K562 (cell line): ENCODE measurements around the gene PCBP3. TPM values are rescaled to one million over a fixed set of nuclear protein-coding genes. Genes with fewer than 3 reads are reported as not detected.

ENCODE experiments used
- ATAC-seq: fragments of 200-7000 bp; cut with Tn5 transposase; 3 replicates; pipeline ENCODE4 v1.9.1; 2020; ENCODE audit warnings: moderate library complexity
- BruUV-seq: library from RNA; stranded (reverse); fragments of 400-500 nt; replicated peaks from 2 replicates; lab custom pipeline; 2021; lab: Mats Ljungman, UMichigan
- CTCF ChIA-PET: fragments of 300-600 bp; formaldehyde crosslinking; extraction: SDS; loops from one replicate; lab custom pipeline; 2021; ENCODE audit warnings: low intra/inter-chr PET ratio; lab: Yijun Ruan, JAX
- POLR2A ChIA-PET: fragments of 300-600, 350-650 bp; sonication (Branson Sonifier 250); formaldehyde crosslinking; extraction: SDS; loops from one replicate; lab custom pipeline; 2021; ENCODE audit warnings: antibody characterized with exemption, inconsistent platforms; lab: Yijun Ruan, JAX
- DNase-seq, 4 experiments: peaks; one replicate each; pipeline versions ENCODE4 v3.0.0 to v3.0.0-alpha.2; 2011 to 2018; ENCODE audit warnings: low spot score in 3 of 4, mixed read lengths in 3 of 4; ENCODE audit errors: extremely low read depth in 1 of 4
- FAIRE-seq: peaks from 2 replicates; lab custom pipeline; 2011; peaks lifted over from hg19 to GRCh38; lab: Jason Lieb, UNC
- H2AFZ ChIP-seq: 2 replicates; pipeline ENCODE4 v1.6.0; 2011; ENCODE audit warnings: low read depth, low read length, control low read depth, inconsistent platforms
- H3K27ac ChIP-seq: fragments of 200-600 bp; 3 replicates; pipeline ENCODE4 v1.8.0; 2011; ENCODE audit warnings: low read depth, mild to moderate bottlenecking, control low read depth, inconsistent platforms, low read length, moderate library complexity, mixed read lengths; ENCODE audit errors: extremely low read depth
- H3K27me3 ChIP-seq, 2 experiments: fragments of 300-600 bp in 1 of 2; 2 replicates in 1 of 2; 3 replicates in 1 of 2; pipeline versions ENCODE4 v1.6.0 to v1.8.0; 2011; ENCODE audit warnings: inconsistent platforms in 2 of 2, low read length in 2 of 2, mild to moderate bottlenecking in 1 of 2, mixed read lengths in 1 of 2, moderate library complexity in 1 of 2; ENCODE audit not compliant: control insufficient read depth in 2 of 2, insufficient read depth in 2 of 2
- H3K36me3 ChIP-seq: fragments of 300-600 bp; 3 replicates; pipeline ENCODE4 v1.8.0; 2011; ENCODE audit warnings: mild to moderate bottlenecking, low read length, inconsistent platforms; ENCODE audit not compliant: control insufficient read depth, insufficient read depth
- H3K4me1 ChIP-seq, 2 experiments: fragments of 200-600 bp in 1 of 2; replicated peaks in 1 of 2; 2 replicates in 1 of 2; 3 replicates in 1 of 2; pipeline versions ENCODE4 v1.5.1 to v1.8.0; 2011; ENCODE audit warnings: inconsistent platforms in 2 of 2, low read length in 2 of 2, mild to moderate bottlenecking in 1 of 2, mixed read lengths in 1 of 2, moderate library complexity in 1 of 2; ENCODE audit not compliant: control insufficient read depth in 2 of 2, insufficient read depth in 2 of 2
- H3K4me2 ChIP-seq: 2 replicates; pipeline ENCODE4 v1.6.1; 2011; ENCODE audit warnings: low read length, control low read depth, inconsistent platforms, mixed read lengths; ENCODE audit not compliant: insufficient read depth
- H3K4me3 ChIP-seq: fragments of 200-600 bp; sonication (generic), shearing (Covaris generic); 2 replicates; pipeline ENCODE4 v1.5.1; 2016; ENCODE audit warnings: control low read depth, inconsistent platforms
- H3K79me2 ChIP-seq: fragments of 200-600 bp; 3 replicates; pipeline ENCODE4 v1.8.0; 2011; ENCODE audit warnings: low read length, inconsistent platforms; ENCODE audit not compliant: control insufficient read depth, insufficient read depth
- H3K9ac ChIP-seq, 2 experiments: 2 replicates each; pipeline versions ENCODE4 v1.6.0 to v1.6.1; 2011; ENCODE audit warnings: low read depth in 2 of 2, low read length in 2 of 2, control low read depth in 1 of 2, inconsistent platforms in 1 of 2, mild to moderate bottlenecking in 1 of 2, mixed read lengths in 1 of 2; ENCODE audit not compliant: insufficient read depth in 1 of 2
- H3K9me1 ChIP-seq: one replicate; pipeline ENCODE4 v1.6.0; 2011; ENCODE audit warnings: inconsistent platforms, mild to moderate bottlenecking, low read length, moderate library complexity; ENCODE audit not compliant: control insufficient read depth, insufficient read depth
- H3K9me3 ChIP-seq: replicated peaks from 2 replicates; pipeline ENCODE4 v1.5.1; 2011; ENCODE audit warnings: low read depth, low read length, inconsistent platforms; ENCODE audit not compliant: control insufficient read depth, insufficient read depth
- H4K20me1 ChIP-seq: replicated peaks from 2 replicates; pipeline ENCODE4 v1.6.1; 2011; ENCODE audit warnings: low read length, inconsistent platforms, mixed read lengths; ENCODE audit not compliant: control insufficient read depth, insufficient read depth
- HNRNPK ChIP-seq: fragments of 200-400 bp; formaldehyde crosslinking; IDR thresholded peaks from one replicate; pipeline ENCODE4 v1.6.1; 2018; ENCODE audit warnings: mild to moderate bottlenecking, low read depth, low read length; ENCODE audit not compliant: poor library complexity, severe bottlenecking
- KHSRP ChIP-seq: fragments of 450-650 bp; IDR thresholded peaks from 2 replicates; pipeline ENCODE4 v1.6.1; 2017
- POLR2G ChIP-seq: fragments of 200-400 bp; formaldehyde crosslinking; IDR thresholded peaks from 2 replicates; pipeline ENCODE4 v1.6.1; 2017; ENCODE audit warnings: low read depth, mild to moderate bottlenecking, antibody characterized with exemption, low read length, moderate library complexity
- PTTG1 ChIP-seq: fragments of 450-650 bp; IDR thresholded peaks from 2 replicates; pipeline ENCODE4 v1.6.1; 2016; ENCODE audit warnings: low read depth, mild to moderate bottlenecking, missing genetic modification characterization, missing compliant biosample characterization
- SNIP1 ChIP-seq: fragments of 450-650 bp; IDR thresholded peaks from 2 replicates; pipeline ENCODE4 v1.7.1; 2017; ENCODE audit warnings: low read depth, mild to moderate bottlenecking
- WGBS: fragments of 100-300 bp; shearing (Covaris generic); methylation state at CpG from one replicate; pipeline ENCODE4 v1.1.6; 2016; ENCODE audit warnings: low coverage, mixed read lengths; ENCODE audit not compliant: insufficient coverage; ENCODE audit errors: missing lambda C conversion rate; 5-methylcytosine and 5-hydroxymethylcytosine counted together
- in situ Hi-C: fragments of 300-500 bp; cut with MboI; formaldehyde crosslinking; loops from 4 replicates; pipeline ENCODE4 v1.15.0; 2018; ENCODE audit warnings: inconsistent platforms, mixed read lengths
- intact Hi-C: fragments of 100-400 bp; cut with micrococcal nuclease; formaldehyde crosslinking; loops from 2 replicates; pipeline ENCODE4 v1.14.2; 2022
- polyA plus RNA-seq, 8 experiments: library from polyadenylated mRNA; depleted of rRNA in 4 of 8; stranded (reverse) in 5 of 8; unstranded in 3 of 8; fragments of >200 nt; fragmentation: Nextera tagmentation in 2 of 8; fragmentation: Illumina TruSeq in 1 of 8; extraction: Ambion mirVana in 2 of 8; extraction: Trizol in 1 of 8; gene quantifications; 2 replicates each; pipeline versions ENCODE4 v1.2.1 to v1.2.3, GENCODE V29; 2011 to 2014; ENCODE audit warnings: inconsistent platforms in 1 of 8, missing spikeins in 1 of 8
- total RNA-seq, 7 experiments: library from RNA; depleted of rRNA in 6 of 7; stranded (reverse); fragments of >200 nt in 6 of 7; fragmentation: Illumina TruSeq in 2 of 7; extraction: Trizol in 2 of 7; gene quantifications; 2 replicates each; pipeline versions ENCODE4 v1.2.1 to v1.2.3, GENCODE V29; 2011 to 2021; ENCODE audit warnings: low replicate concordance in 1 of 7
- TF ChIP-seq, protein P1 (sequence below): fragments of 450-650 bp; IDR thresholded peaks from 2 replicates; pipeline ENCODE4 v1.7.0; 2016; ENCODE audit warnings: borderline replicate concordance
- TF ChIP-seq, protein P2 (sequence below): fragments of 450-650 bp; IDR thresholded peaks from 2 replicates; pipeline ENCODE4 v1.6.1; 2018; ENCODE audit not compliant: partially characterized antibody

Gene PCBP3
- total and polyA plus RNA-seq, 9 of the 15 experiments (the other 6 are each of a cell fraction or from before 2014, with no cell fraction given): 0.18 TPM; not detected in 8

DNA sequence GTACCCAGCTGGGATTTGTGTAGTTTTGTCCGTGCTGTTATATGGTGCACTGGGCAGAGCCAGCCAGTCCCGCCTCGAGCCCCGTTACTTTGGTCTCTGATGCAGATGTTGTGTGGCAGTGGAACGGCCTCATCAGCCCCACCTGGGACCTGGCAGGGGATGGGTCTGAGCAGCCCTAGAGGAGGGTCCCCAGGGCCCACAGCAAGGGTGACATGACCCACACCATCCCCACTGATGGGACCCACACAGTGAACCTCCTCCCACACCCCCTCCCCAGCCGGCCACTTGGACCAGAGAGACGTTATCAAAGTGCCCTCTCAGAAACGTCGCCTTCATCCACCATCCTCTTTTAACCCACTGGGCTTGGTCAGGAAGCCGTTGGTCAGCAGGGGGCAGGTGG, 42.0 kb upstream of the PCBP3 start:
- TF ChIP-seq POLR2G: peak; percentile 60
- no peak for TF ChIP-seq HNRNPK
- ChIA-PET POLR2A (interaction anchor here (0.7 to 0.9 kb wide), 3 partner anchors 10 to 39 kb away, joined by 3 read pairs; no protein-coding TSS in a partner anchor), CTCF (no interaction called here)
- DNase-seq (no peak), ATAC-seq (no peak), FAIRE-seq (no peak)
- Histone ChIP-seq H3K9me3 (0 out of 2 replicates have a peak, but pooled peaks cover 2% of the 10 kb centered on the region), H3K9ac (no peak overlapping the region), H3K27ac (no peak overlapping the region), H3K9me1 (no peaks in the 10 kb centered on the region), H4K20me1 (0 out of 2 replicates have a peak, but pooled peaks cover 11% of the 10 kb centered on the region), H3K4me3 (no peak overlapping the region), H3K36me3 (peaks cover 37% of the 10 kb centered on the region), H3K4me1 (peaks cover 0 to 12% of the 10 kb centered on the region in 2 experiments; a peak in 2 of 5 replicates), H2AFZ (no peak overlapping the region), H3K27me3 (peaks cover 0 to 7% of the 10 kb centered on the region in 2 experiments; a peak in 2 of 5 replicates), H3K79me2 (peaks cover 10% of the 10 kb centered on the region), H3K4me2 (no peak overlapping the region)
- intact Hi-C loops (no loop called here), in situ Hi-C loops (no loop called here)
- WGBS: 59% methylated on average over 10 of the region's 10 CpGs
- BruUV-seq: no TSS peak

DNA sequence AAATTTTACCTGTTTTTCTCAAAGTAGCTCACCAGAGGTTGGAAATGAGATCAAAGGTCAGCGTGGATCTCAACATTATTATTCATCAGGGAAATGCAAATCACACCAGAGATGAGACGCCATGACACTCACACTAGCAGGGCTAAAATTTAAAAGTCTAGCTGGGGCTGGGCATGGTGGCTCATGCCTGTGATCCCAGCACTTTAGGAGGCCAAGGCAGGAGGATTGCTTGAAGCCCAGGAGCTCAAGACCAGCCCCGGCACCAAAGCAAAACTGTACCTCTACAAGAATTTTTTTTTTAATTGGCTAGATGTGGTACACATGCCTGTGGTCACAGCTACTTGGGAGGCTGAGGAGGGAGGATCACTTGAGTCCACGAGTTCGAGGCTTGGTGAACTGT, 41.4 kb upstream of the PCBP3 start:
- Histone ChIP-seq H3K9me1 (no peaks in the 10 kb centered on the region), H3K4me3 (no peak overlapping the region), H3K79me2 (peaks cover 5% of the 10 kb centered on the region; the same call in 2 of the 3 replicates), H3K27ac (no peak overlapping the region), H3K9me3 (0 out of 2 replicates have a peak, but pooled peaks cover 2% of the 10 kb centered on the region), H2AFZ (no peak overlapping the region), H3K9ac (no peak overlapping the region), H3K27me3 (peaks cover 2 to 13% of the 10 kb centered on the region in 2 experiments; a peak in 3 of 5 replicates), H4K20me1 (0 out of 2 replicates have a peak, but pooled peaks cover 5% of the 10 kb centered on the region), H3K4me1 (peaks cover 0 to 11% of the 10 kb centered on the region in 2 experiments; a peak in 1 of 5 replicates), H3K36me3 (peaks cover 31% of the 10 kb centered on the region), H3K4me2 (no peak overlapping the region)
- DNase-seq (no peak), ATAC-seq (no peak), FAIRE-seq (no peak)
- ChIA-PET CTCF (no interaction called here), POLR2A (interaction anchor here (0.7 to 0.8 kb wide), 3 partner anchors 9 to 43 kb away, joined by 3 to 4 read pairs (median 3); no protein-coding TSS in a partner anchor)
- WGBS: 38% methylated on average over 5 of the region's 5 CpGs
- in situ Hi-C loops (no loop called here), intact Hi-C loops (no loop called here)
- no TSS peak for BruUV-seq
- no peak for TF ChIP-seq PTTG1 (tag)
- TF ChIP-seq KHSRP: no peak
- TF ChIP-seq, protein P1, sequence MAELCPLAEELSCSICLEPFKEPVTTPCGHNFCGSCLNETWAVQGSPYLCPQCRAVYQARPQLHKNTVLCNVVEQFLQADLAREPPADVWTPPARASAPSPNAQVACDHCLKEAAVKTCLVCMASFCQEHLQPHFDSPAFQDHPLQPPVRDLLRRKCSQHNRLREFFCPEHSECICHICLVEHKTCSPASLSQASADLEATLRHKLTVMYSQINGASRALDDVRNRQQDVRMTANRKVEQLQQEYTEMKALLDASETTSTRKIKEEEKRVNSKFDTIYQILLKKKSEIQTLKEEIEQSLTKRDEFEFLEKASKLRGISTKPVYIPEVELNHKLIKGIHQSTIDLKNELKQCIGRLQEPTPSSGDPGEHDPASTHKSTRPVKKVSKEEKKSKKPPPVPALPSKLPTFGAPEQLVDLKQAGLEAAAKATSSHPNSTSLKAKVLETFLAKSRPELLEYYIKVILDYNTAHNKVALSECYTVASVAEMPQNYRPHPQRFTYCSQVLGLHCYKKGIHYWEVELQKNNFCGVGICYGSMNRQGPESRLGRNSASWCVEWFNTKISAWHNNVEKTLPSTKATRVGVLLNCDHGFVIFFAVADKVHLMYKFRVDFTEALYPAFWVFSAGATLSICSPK: no peak
- TF ChIP-seq, protein P2, sequence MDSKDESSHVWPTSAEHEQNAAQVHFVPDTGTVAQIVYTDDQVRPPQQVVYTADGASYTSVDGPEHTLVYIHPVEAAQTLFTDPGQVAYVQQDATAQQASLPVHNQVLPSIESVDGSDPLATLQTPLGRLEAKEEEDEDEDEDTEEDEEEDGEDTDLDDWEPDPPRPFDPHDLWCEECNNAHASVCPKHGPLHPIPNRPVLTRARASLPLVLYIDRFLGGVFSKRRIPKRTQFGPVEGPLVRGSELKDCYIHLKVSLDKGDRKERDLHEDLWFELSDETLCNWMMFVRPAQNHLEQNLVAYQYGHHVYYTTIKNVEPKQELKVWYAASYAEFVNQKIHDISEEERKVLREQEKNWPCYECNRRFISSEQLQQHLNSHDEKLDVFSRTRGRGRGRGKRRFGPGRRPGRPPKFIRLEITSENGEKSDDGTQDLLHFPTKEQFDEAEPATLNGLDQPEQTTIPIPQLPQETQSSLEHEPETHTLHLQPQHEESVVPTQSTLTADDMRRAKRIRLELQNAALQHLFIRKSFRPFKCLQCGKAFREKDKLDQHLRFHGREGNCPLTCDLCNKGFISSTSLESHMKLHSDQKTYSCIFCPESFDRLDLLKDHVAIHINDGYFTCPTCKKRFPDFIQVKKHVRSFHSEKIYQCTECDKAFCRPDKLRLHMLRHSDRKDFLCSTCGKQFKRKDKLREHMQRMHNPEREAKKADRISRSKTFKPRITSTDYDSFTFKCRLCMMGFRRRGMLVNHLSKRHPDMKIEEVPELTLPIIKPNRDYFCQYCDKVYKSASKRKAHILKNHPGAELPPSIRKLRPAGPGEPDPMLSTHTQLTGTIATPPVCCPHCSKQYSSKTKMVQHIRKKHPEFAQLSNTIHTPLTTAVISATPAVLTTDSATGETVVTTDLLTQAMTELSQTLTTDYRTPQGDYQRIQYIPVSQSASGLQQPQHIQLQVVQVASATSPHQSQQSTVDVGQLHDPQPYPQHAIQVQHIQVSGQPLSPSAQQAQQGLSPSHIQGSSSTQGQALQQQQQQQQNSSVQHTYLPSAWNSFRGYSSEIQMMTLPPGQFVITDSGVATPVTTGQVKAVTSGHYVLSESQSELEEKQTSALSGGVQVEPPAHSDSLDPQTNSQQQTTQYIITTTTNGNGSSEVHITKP: no peak
- TF ChIP-seq SNIP1: no peak
